Breast epithelium (tissue), 4 donors: ENCODE results near the gene SCART1. TPM values are rescaled to one million over a fixed set of nuclear protein-coding genes. Genes with fewer than 3 reads are reported as not detected.
"Not testable (repeated sequence)": the region's sequence is repeated elsewhere in the genome, so short reads cannot be mapped to it uniquely, and the experiment has no call there.

ENCODE experiments used
- DNase-seq, 2 donors: peaks; one replicate each; pipeline ENCODE4 v3.0.0-alpha.2; 2019; ENCODE audit warnings: low spot score in 2 of 2
- H3K27ac ChIP-seq, 2 donors: fragments of 200-600 bp; sonication (generic) in 1 of 2; one replicate each; pipeline ENCODE4 v1.5.1; 2016 to 2019; ENCODE audit warnings: mild to moderate bottlenecking in 1 of 2
- H3K27me3 ChIP-seq, 2 donors: fragments of 200-600 bp; sonication (generic) in 1 of 2; one replicate each; pipeline versions ENCODE4 v1.5.1 to v1.6.0; 2017 to 2019; ENCODE audit warnings: control low read depth in 1 of 2, mild to moderate bottlenecking in 1 of 2
- H3K36me3 ChIP-seq: fragments of 200-600 bp; one replicate; pipeline ENCODE4 v1.5.1; 2019
- H3K4me1 ChIP-seq, 2 donors: fragments of 200-600 bp; sonication (generic); one replicate each; pipeline ENCODE4 v1.5.1; 2016 to 2019; ENCODE audit warnings: control low read depth in 1 of 2
- H3K4me3 ChIP-seq, 3 donors: fragments of 200-600 bp; sonication (generic); 1 replicate in 2 of 3; 2 replicates in 1 of 3; pipeline ENCODE4 v1.5.1; 2016 to 2019; ENCODE audit warnings: mild to moderate bottlenecking in 3 of 3, moderate library complexity in 2 of 3
- H3K9me3 ChIP-seq, 2 donors: fragments of 200-600 bp; sonication (generic) in 1 of 2; one replicate each; pipeline ENCODE4 v1.5.1; 2016 to 2019; ENCODE audit warnings: control low read depth in 1 of 2
- CTCF ChIP-seq, 3 donors: fragments of 450-650 bp; IDR thresholded peaks; one replicate each; pipeline ENCODE4 v1.5.1; 2016 to 2017; ENCODE audit warnings: antibody characterized with exemption in 3 of 3, mild to moderate bottlenecking in 3 of 3, moderate library complexity in 3 of 3
- POLR2A ChIP-seq: fragments of 450-650 bp; IDR thresholded peaks from one replicate; pipeline ENCODE4 v1.6.1; 2016; ENCODE audit warnings: antibody characterized with exemption, mild to moderate bottlenecking, moderate library complexity
- POLR2AphosphoS5 ChIP-seq, 3 donors: sonication (generic); formaldehyde crosslinking; IDR thresholded peaks; one replicate each; pipeline ENCODE4 v1.6.1; 2017; ENCODE audit warnings: antibody characterized with exemption in 3 of 3
- intact Hi-C: fragments of 100-400 bp; cut with DNase I; formaldehyde crosslinking; loops from one replicate; pipeline ENCODE4 v1.15.1; 2023; ENCODE audit warnings: low total_unique reads
- total RNA-seq, 3 donors: library from RNA; depleted of rRNA; stranded (reverse); fragments of >200 nt; gene quantifications; one replicate each; pipeline ENCODE4 v1.1.0, GENCODE V29; 2016

Gene SCART1
- total RNA-seq, 3 donors from 2014 or later = 1.4 to 3.7 (median 2.9) TPM

GRCh38 chr10:133422807-133423771, 30.7 kb upstream of the SCART1 start:
- TF ChIP-seq POLR2AphosphoS5 (IDR thresholded peaks at IDR 0.05) (no peak), POLR2A (no peak), CTCF (IDR thresholded peaks at IDR 0.05) (no peak)
- no peak for DNase-seq
- intact Hi-C loops = no loop called here
- Histone ChIP-seq H3K27ac (no peak overlapping the region), H3K9me3 (no peaks in the 10 kb centered on the region), H3K4me3 (peak overlapping the region in 2 of 3 donors; percentile 21 to 59), H3K36me3 (no peaks in the 10 kb centered on the region), H3K27me3 (peaks cover 0 to 3% of the 10 kb centered on the region in 2 donors), H3K4me1 (no peaks in the 10 kb centered on the region)

DNA sequence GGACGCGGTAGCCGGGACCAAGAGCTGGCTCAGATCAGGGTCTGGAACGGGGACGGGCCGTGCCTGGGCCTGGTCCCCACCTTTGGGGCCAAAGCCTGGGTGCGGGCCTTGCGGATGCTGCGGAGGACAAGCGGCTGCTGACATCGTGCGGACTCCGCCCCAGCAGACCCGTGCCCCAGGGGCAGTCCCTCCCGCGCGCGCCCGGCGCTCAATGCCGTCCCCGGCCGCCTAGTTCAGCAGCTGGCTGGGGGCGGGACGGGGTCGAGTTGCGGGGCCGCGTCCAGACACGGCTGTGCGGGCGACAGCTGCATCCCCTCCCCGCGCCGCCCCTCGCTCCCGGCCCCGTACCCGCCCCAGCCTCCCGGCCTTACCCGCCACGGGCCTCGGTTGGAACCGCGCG, 29.6 kb upstream of the SCART1 start:
- peak overlapping the region in 1 of 3 donors; percentile 31 for H3K4me3 ChIP-seq
- intact Hi-C loops, H3K27me3 ChIP-seq, H3K9me3 ChIP-seq, H3K36me3 ChIP-seq, H3K27ac ChIP-seq, DNase-seq, H3K4me1 ChIP-seq: not testable (repeated sequence)

GRCh38 chr10:133424601-133425000, 29.1 kb upstream of the SCART1 start, which contains the start of gene SPRN:
Gene SPRN, minus strand, starts transcription at chr10:133424625. Its CDS starts 944 bp downstream, at chr10:133423681.
- peak within 1 kb of the TSS in 2 of 3 donors; percentile 21 to 59 for H3K4me3 ChIP-seq
- DNase-seq, H3K36me3 ChIP-seq, H3K4me1 ChIP-seq, intact Hi-C loops, H3K9me3 ChIP-seq, H3K27me3 ChIP-seq, H3K27ac ChIP-seq: not testable (repeated sequence)

- H3K27ac ChIP-seq, H3K36me3 ChIP-seq, DNase-seq, H3K27me3 ChIP-seq, H3K4me1 ChIP-seq, H3K9me3 ChIP-seq, intact Hi-C loops, H3K4me3 ChIP-seq: not testable (repeated sequence)
These were observed 24.2 kb upstream of the SCART1 start for GRCh38 chr10:133429571-133429970.

GRCh38 chr10:133431888-133432613, 21.7 kb upstream of the SCART1 start:
- intact Hi-C loops, H3K9me3 ChIP-seq, H3K27ac ChIP-seq, H3K4me1 ChIP-seq, H3K4me3 ChIP-seq, H3K27me3 ChIP-seq, H3K36me3 ChIP-seq, DNase-seq: not testable (repeated sequence)

- H3K36me3 ChIP-seq, H3K4me1 ChIP-seq, H3K27me3 ChIP-seq, H3K9me3 ChIP-seq, H3K4me3 ChIP-seq, intact Hi-C loops, DNase-seq, H3K27ac ChIP-seq: not testable (repeated sequence)
These were observed 21.0 kb upstream of the SCART1 start for GRCh38 chr10:133432789-133433188.

DNA sequence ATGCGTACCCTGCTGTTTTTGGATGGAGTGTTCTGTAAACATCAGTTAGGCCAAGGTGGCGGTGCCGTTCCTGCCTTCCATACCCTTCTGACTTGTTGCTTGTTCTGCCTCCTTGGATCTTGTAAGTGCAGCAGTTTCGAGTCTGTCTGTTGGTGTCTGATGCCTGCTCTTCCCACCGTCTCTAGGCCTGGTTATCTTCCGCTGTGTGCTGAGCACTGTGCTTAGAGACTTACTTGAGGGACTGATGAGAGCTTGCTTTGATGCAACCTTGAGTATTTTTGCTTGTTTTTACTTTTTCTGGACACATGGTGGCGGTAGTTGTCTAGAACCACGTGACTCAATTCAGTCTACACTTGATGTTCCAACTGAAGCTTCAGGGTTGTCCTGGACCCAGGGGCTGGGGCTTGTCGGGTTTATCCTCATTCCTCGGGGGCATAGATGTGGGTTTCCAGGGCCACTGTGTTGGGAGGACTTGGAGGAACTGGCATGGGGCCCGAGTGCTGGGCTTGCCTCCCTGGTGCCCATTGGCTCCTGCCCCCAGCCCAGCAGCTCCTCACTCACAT, 15.0 kb upstream of the SCART1 start:
- H3K27ac ChIP-seq = no peak overlapping the region
- no peak overlapping the region for H3K4me3 ChIP-seq
- DNase-seq = peak in 1 of 2 donors; percentile 7
- H3K36me3 ChIP-seq = no peaks in the 10 kb centered on the region
- intact Hi-C loops = no loop called here
- H3K4me1 ChIP-seq = no peaks in the 10 kb centered on the region
- no peaks in the 10 kb centered on the region for H3K9me3 ChIP-seq
- no peak for TF ChIP-seq POLR2A
- no peak for TF ChIP-seq CTCF (IDR thresholded peaks at IDR 0.05)
- no peak for TF ChIP-seq POLR2AphosphoS5 (IDR thresholded peaks at IDR 0.05)
- no peaks in the 10 kb centered on the region for H3K27me3 ChIP-seq
